ENCODE results near the gene RBCK1.

RBCK1 gene

GRCh38 chr20:432677-433299 lies 24.7 kb downstream of the RBCK1 start:
- no peaks in the 10 kb centered on the region; the same call in 1 of the 2 replicates for H3K36me3 ChIP-seq

GRCh38 chr20:433300-433975 lies 25.3 kb downstream of the RBCK1 start:
- H3K36me3 ChIP-seq, result peaks cover 2% of the 10 kb centered on the region; the same call in 1 of the 2 replicates
- no peaks in the 10 kb centered on the region for H3K27me3 ChIP-seq
- no peaks in the 10 kb centered on the region for H3K4me1 ChIP-seq
- no peak overlapping the region for H3K4me3 ChIP-seq (ENCODE audit: low read depth, low read length)
- no peaks in the 10 kb centered on the region for H3K9me3 ChIP-seq
- no peak for TF ChIP-seq CTCF (IDR thresholded peaks at IDR 0.05; ENCODE audit: low read depth, low read length)
- DNase-seq, result no peak

More at GRCh38 chr20:432677-433299, 24.7 kb downstream of the RBCK1 start:
- H3K4me1 ChIP-seq, result no peaks in the 10 kb centered on the region
- no peaks in the 10 kb centered on the region for H3K9me3 ChIP-seq
- no peak for TF ChIP-seq CTCF (IDR thresholded peaks at IDR 0.05; ENCODE audit: low read depth, low read length)
- no peaks in the 10 kb centered on the region for H3K27me3 ChIP-seq
- no peak for DNase-seq
- no peak overlapping the region for H3K4me3 ChIP-seq (ENCODE audit: low read depth, low read length)

- H3K9me3 ChIP-seq, result no peaks in the 10 kb centered on the region
- DNase-seq, result no peak
- H3K4me3 ChIP-seq (ENCODE audit: low read depth, low read length), result no peak overlapping the region
- H3K36me3 ChIP-seq, result peaks cover 2% of the 10 kb centered on the region; the same call in 1 of the 2 replicates
- no peaks in the 10 kb centered on the region for H3K27me3 ChIP-seq
- no peaks in the 10 kb centered on the region for H3K4me1 ChIP-seq
- no peak for TF ChIP-seq CTCF (IDR thresholded peaks at IDR 0.05; ENCODE audit: low read depth, low read length)
These were observed 26.1 kb downstream of the RBCK1 start for GRCh38 chr20:434221-434620.

GRCh38 chr20:434661-435419 lies 26.7 kb downstream of the RBCK1 start:
- Histone ChIP-seq H3K4me3 (ENCODE audit: low read depth, low read length) (no peak overlapping the region), H3K4me1 (no peaks in the 10 kb centered on the region), H3K36me3 (peaks cover 3% of the 10 kb centered on the region; the same call in 1 of the 2 replicates), H3K27me3 (no peaks in the 10 kb centered on the region), H3K9me3 (no peaks in the 10 kb centered on the region)
- no peak for DNase-seq
- TF ChIP-seq CTCF (IDR thresholded peaks at IDR 0.05; ENCODE audit: low read depth, low read length), result no peak

- Histone ChIP-seq H3K36me3 (peaks cover 10% of the 10 kb centered on the region; the same call in 1 of the 2 replicates), H3K4me1 (no peaks in the 10 kb centered on the region), H3K9me3 (no peaks in the 10 kb centered on the region), H3K27me3 (no peaks in the 10 kb centered on the region), H3K4me3 (ENCODE audit: low read depth, low read length) (no peak overlapping the region)
- DNase-seq, result no peak
- no peak for TF ChIP-seq CTCF (IDR thresholded peaks at IDR 0.05; ENCODE audit: low read depth, low read length)
These were observed 27.5 kb downstream of the RBCK1 start for GRCh38 chr20:435558-435957.
